DMS79 (cell line): Measurements from ENCODE around the gene CDYL2.

ENCODE experiments used
- DNase-seq: peaks from one replicate; lab custom pipeline; 2025; lab: John Stamatoyannopoulos, UW

CDYL2 gene

DNA sequence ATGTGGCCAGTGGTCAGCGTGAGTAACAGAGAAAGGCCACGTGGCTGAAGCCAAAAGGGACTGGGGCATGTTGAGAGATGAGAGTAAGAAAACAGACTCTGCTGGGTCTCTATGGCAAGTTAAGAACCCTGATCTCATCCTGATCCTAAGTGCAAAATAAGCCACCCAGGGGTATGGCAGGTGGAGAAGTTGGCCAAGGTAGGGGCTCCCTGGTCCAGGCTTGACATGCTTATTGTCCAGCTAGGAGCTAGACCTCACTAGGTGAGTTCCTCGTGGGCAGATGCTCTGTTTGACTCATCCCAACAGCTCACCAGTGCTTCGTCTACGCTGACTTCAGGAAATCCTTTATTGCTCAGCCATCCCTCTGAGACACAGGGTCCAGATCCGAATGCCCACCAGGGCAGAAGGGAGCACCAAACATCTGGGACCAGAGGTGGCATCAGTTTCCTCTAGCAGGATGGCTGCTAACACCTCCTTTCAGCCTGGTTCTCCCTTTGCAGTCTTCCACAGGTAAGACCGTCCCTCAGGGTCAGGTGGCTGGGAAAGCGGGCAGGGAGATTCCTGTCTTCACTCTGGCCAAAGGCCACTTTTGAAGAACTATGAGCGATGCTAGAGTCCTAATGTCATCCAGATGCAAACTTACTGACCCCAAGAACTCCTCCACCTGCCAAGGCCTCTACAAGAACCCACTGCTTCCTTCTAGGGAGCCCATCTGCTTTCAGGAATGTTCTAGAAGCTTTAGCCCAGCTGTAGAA, 99.5 kb downstream of the CDYL2 start:
- DNase-seq, result no peak

DNA sequence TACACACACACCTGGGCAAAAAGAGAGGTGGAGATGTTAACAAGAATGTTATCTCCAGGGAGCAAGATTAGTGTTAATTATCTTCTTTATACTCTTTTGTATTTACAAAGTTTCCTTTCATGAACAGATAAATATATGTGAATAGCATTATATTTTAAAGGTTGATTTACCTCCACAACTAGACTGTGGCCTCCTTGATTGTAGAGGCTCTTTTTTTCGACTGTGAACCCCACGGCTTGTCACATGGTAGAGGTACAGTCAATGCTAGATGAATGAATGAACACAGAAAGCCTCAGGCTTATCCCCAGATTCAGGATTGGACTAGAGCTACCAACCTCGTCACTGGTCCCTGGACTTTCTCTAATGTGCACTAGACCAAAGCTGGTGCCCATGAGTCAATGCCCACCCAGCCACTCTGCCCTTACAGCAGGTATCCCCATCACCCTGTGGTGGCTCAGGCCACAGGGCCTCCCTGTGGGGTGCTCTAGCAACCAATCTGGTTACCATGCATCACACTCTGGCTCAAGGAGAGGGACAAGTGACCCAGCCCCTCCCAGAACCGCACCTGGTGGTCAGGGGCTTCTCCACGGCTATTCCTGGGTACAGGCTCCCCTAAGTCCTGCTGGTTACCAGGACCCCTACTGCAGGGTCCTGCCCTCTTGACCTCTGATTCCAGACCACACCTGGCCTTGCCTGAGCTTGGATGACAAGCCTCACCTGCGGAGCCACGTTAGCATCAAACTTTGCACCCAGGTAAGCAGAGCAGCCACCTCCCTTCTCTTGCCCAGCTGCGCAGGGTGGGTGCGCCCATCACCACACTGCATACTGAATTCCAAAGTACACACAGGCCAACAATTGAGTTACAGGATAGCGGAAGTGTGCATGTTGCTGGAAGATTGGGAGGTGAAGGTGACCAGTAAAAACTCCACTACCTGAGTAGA, 101.0 kb downstream of the CDYL2 start:
- no peak for DNase-seq

DNA sequence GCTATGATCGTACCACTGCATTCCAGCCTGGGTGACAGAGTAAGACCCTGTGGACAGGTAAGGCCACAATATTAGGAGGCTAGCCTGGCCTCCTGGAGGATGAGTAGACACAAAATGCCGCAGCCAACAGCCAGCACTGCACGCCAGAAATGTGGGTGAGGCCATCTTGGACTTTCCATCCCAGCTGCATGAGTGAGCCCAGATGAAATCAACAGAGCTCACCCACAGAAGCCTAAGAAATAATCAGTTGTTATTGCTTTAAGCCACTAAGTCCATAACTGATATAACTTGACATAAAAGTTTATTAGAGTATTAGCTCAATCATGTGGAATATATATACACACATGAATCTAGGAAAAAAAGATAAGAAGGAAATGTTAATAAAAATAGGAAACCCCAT, 101.7 kb downstream of the CDYL2 start:
- DNase-seq, result no peak

DNA sequence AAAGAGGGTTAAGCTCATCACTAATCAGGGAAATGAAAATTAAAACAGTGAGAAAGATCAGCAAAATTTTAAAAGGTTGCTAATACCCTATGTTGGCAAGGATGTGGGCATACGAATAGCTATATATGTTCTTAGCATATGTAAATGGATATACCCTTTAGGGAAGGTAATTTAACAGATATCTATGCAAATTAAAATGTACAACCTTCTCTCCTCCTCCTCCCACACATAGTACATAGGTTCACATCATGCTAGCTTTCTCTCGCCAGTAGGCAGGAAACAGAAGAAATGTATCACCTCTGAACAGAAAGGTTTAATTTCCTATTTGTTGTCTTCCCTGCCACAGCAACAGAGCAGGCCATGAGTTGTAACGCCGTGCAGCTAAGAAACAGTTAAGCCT, 103.8 kb downstream of the CDYL2 start:
- DNase-seq, result no peak

DNA sequence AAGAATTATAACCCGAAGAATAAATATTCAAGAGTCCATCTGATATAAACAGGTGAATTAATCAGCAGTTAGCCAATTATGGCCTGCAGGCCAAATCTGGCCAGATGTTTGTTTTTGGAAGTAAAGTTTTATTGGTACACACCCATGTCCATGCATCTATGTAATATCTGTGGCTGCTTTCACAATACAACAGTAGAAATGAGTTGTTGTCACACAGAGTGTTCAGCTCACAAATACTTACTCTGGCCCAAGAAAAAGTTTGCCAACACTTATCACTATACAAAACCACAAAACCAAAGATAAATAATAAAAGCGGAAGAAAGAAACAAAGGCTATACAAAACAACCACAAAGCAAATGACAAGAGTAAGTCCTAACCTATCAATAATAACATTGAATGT, 109.4 kb downstream of the CDYL2 start:
- no peak for DNase-seq

DNA sequence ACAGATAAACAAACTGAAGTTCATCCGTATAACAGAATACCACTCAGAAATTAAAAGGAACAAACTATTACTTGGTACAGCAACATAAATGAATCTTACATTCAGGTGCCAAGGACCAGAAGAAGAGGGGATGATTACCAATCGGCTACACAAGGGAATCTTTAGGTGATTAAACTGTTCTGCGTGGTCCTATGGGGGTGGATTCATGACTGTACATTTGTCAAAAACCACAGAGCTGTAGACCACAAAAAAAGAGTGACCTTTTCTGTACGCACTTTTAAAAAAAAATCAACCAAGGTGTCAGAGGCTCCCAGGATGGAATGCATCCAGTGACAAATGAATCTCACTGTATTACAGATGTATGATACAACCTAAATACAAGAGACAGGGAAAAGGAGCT, 110.8 kb downstream of the CDYL2 start:
- DNase-seq, result no peak

DNA sequence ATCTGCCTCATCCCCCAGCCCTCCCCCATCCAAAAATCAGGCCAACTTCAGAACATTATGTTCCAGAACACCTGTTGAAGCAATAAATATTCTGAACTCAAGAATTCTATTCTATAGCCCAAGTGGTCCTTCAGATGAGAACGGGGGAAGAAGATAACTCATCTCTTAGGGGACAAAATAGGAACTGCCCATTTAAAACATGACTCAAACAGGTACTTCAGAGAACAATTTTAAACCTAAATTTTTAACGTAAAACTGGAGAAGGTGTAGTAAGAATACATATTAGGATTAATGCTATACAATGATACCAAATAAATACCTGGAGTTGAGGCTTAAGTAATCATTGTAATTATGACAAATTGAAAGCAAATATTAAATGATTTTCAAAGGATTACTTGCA, 112.1 kb downstream of the CDYL2 start:
- no peak for DNase-seq

DNA sequence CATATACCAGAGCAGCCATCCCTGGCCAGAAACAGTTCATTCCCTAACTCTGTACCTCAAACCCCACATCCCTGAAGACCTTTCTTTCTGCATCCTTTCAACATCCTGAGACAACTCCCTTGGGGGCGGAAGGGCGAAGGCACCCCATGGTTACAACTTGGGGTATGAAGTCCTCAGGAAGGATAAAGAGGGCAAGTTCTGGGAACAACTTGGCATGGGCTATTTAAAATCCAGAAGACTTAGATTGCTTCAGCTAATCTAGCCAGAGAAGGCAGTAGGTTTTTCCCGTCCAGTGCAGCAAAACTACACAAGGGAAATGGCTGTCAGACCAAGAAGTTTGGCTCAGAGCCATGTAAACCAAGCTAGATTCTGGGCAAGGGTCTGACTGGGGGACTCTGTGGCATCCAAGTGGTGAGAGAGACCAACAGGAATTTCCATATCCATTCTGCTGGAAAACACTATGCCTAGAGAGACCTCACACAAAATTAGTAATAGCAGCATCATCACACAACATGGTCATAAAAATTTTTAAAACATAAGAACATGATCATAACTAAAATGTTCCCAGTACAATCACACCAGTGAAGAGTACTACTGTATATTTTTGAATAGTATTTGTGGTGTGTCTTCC, 113.2 kb downstream of the CDYL2 start:
- DNase-seq, result no peak

DNA sequence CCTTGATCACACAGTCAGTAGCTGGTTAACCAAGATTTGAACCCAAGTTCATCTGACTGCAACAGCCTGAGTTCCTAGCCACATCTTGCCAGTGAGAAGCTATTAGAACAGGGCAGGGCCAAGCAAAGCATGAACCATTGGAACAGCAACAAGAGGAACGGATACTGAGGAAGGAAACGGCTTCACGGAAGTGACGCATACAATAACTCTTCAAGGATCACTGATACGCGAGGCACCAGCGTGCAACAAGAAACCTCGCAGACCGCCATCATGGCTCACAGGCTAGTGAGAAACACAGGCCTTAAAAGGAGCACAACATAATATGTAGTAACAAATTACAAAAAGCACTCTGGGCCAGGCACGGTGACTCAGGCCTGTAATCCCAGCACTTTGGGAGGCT, 114.9 kb downstream of the CDYL2 start:
- no peak for DNase-seq

DNA sequence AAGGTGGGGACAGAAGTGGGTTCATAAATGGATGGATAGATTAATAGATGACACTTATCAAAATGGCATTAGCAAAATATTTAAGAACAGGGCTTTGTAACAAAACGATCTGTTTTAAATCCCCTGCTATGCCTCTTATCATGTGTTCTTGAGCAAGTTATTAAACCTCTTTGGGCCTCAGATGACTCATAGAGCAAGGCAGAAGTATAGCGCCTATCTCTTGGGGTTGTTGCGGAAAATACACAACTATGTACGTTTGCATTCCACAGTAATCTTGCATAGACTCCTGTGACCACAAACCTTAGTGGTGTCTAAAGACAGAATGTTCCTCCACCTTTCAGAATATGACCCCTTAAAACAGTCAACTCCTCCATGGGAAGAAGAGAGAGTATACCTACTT, 116.8 kb downstream of the CDYL2 start:
- DNase-seq, result no peak

DNA sequence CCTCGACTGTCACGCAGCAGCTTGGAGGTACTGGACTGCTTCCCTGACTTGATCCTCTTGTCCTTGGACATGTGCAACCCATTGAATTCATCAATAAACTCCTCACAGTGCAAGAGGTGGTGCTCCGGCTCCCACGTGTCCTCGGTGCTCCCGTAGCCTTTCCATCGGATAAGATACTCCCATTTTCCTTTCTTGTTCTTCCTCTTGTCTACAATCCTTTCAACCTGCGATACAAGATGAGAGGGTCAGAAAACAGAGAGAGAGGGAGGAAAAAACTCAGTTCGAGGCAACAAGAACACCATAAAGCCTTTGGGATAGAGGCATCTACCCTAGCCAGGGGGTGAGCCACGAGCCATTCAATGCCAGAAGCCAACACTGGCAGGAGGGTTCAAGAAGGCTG, 119.5 kb downstream of the CDYL2 start:
- DNase-seq, result no peak

DNA sequence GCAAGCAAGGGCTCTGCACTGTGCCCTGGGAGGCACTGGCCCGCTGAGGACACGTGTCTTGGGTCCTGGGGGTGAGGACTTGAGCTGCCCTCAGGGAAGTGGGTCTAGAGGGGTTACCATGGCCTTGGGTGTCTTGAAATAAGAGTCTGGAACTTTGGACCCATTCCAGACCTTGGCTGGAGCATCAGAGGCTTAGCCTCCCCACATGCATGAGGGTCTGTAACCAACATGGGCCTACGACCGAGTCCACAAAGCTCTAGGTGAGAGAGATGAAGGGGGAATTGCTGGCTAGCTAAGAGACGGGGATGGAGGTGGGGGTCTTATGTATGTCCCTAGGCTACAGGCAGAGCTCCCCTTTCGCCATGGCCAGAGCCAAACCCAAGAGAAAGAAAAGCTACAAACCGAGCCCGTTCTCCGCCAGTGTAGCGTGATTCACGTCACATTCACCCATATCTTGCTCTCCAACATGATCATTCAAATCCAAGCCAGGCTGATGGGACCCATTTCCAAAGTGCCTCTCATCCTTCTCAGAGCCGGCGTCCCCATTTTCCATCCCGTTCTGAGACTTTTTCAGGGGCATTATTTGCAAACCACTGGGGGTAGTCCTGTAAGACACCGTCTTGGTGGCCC, 120.1 kb downstream of the CDYL2 start:
- no peak for DNase-seq

DNA sequence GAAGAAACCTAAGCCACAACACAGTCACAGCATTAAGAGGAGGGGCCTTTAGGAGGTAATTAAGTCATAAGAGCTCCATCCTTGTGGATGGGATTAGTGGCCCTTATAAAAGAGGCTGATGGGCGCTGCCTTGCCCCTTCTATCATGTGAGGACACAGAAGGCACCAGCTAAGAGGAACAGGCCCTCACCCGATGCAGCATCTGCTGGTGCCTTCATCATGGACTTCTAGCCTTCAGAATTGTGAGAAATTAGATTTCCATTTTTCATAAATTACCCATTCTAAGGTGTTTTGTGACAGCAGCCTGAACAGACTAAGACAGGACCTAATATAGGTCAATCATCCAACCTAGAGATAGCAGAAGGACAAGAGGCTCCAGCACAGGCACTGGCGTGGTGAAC, 120.8 kb downstream of the CDYL2 start:
- DNase-seq, result no peak

DNA sequence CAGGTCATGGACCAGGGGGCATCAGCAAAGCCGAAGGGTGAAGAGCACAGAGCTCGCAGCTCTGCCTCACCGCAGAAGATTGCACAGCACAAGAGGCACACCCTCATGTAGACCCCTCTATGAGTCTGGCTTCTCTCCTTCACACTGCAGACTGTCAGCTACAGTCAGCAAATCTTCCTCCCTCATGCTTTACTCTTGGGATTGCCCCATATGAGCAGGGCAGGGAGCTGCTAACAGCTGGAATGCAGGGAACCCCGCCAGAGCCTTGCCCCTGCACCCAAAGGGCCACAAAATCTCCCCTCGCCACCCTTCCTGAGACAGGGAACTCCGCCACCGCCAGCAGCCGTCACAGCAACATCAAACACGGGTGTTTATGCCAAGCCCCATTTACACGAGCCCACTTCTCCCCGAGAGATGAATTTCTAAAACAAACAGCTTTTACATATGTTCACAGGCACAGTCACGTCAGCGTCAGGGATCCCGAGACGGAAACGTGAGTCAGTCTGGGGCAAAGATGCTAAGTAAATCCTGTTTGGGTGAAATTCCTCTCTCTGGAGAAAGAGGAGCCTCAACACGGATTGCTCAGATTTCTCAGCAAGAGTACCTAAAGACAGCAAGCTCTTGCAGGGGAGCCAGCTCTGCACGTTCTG, 121.9 kb downstream of the CDYL2 start:
- no peak for DNase-seq

DNA sequence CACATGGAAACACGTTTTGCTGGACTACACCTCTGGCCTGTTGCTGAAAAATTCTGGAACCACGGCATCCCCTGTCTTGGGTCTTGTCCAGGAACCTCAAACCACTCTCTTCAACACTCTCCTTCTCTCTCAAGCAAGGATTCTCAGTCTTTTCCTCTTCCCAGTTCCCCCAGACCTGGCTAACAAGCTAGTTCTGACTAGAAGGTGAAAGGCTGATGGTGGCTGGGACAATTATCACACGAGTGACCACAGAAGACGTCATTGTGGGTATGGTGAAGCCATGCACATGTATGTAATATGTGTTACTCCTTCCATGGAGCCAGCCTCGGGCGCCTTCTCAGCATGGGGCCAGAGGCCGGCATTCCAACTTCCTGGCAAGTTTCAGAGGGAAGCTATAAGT, 123.0 kb downstream of the CDYL2 start:
- no peak for DNase-seq

DNA sequence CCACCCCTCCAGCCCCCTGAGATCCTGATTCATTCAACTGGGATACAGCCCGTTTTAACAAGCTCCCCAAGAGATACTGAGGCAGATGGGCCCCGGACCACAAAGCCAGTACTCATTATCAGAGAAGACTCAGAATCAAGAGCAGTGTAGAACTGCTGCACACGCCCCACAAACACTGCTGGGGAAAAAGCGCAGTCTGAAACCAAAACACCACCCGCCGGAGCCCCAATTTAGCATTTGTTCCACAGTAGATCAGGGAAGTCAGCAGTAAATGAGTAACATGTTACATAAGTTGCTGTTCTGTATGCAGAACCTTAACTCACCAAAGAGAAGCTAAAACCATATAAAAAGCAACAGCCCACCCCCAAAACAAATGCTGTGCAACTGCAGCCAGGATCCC, 123.6 kb downstream of the CDYL2 start:
- DNase-seq, result no peak

DNA sequence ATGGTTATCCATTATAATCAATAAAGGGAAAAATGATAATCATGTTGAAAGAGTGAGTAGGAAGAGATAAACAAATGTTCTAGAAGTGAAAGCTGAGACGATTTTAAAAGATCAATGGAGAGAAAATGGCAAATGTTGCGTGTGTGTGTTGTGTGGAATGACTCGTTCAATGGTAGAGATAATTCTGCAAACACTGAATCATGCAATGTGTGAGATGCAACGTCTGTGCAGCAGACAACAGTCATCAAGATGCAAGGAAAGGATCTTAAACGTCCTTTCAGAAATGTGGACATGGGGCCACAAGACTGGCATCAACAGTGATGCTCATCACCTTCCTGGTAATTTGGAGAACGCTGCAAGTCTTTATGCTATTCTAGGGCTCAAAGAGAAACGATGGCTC, 124.4 kb downstream of the CDYL2 start:
- DNase-seq, result no peak

DNA sequence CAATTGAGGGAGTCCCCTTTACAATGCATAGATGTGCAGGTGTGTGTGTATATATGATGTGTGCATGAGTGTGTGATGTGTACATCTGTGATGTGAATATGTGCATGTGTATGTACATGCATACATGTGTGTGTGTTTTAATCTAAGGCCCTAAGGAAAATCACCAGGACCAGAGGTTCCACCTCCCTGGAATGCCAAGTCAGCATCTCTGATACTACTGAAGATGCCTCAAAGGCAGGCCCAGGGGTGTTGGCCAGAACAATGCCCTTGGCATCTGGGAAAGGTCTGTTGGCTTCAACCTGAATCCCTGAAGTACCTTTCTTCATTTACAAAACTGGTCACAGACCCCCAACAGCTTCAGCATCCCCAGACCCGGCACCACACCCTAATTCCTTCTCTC, 129.5 kb downstream of the CDYL2 start:
- no peak for DNase-seq

DNA sequence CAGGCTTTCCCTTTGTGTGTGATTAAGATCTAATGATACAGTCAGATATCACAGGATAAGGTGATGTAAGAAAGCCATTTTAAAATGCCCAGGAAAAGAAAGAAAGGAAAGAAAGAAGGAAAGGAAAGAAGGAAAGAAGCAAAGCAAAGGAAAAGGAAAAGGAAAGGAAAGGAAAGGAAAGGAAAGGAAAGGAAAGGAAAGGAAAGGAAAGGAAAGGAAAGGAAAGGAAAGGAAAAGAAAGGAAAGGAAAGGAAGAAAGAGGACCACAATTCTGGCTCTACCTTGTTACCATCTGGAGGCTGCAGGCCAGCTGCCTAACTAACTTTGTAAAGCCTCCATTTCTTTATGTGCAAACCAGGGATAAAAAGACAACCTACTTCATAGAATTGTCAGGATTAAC, 132.0 kb downstream of the CDYL2 start:
- DNase-seq, result no peak

DNA sequence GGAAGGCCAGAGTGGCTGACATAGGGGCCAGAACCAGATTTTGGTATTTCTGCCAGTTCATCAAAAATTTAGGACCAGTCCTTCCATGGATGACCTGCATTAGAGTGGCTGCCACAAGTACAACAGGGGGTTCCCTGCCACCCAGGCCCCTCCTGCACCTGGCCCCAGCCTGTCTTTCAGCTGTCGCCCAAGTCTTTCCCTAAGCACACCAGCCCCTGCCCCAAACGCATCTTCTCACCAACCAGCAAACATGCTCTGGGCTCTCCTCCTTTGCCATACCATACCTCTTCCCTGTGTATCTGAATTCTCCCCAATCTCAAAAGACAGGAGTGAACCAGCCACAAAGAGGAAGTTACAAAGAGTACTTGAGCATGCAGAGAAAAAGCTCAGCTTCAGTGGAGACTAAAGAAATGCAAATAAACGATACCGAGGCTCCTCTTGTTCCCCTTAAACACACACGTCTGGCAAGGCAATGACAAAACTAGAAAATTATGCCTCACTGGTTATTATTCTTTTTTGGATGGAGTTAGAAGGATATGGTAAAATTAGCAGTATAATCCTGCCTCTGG, 133.0 kb downstream of the CDYL2 start:
- DNase-seq, result no peak

DNA sequence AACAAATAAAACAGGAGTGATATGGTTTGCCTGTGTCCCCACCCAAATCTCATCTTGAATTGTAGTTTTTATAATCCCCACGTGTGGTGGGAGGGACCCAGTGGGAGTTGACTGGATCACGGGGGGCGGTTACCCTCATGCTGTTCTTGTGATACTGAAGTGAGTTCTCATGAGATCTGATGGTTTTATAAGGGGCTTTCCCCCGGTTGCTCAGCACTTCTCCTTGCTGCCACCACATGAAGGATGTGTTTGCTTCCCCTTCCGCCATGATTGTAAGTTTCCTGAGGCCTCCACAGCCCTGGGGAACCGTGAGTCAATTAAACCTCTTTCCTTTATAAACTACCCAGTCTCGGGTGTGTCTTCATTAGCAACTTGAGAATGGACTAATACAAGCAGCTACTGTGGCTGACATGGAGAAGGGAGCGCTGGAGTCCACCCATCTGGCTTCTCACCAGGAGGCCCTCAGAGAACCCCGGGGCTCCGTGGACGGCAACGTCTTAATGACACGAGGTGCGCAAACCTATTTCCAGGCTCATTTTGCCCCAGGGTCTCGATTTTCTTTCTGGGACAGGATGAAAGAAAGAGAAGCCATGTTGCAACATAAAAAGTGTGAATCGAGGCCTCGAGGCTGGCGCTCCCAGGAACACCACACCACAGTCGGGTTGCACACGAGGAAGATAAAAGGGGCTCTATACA, 134.1 kb downstream of the CDYL2 start:
- DNase-seq, result no peak
